Activated T-cell treated with anti-CD3 and anti-CD28 coated beads for 48 hours (primary cell): Measurements from ENCODE around the gene SSTR5.
"Not testable (repeated sequence)": the region's sequence is repeated elsewhere in the genome, so short reads cannot be mapped to it uniquely, and the experiment has no call there.

ENCODE experiments used
- DNase-seq: peaks from one replicate; pipeline ENCODE4 v3.0.0-alpha.2; 2020; ENCODE audit warnings: low read depth

Gene SSTR5

DNA sequence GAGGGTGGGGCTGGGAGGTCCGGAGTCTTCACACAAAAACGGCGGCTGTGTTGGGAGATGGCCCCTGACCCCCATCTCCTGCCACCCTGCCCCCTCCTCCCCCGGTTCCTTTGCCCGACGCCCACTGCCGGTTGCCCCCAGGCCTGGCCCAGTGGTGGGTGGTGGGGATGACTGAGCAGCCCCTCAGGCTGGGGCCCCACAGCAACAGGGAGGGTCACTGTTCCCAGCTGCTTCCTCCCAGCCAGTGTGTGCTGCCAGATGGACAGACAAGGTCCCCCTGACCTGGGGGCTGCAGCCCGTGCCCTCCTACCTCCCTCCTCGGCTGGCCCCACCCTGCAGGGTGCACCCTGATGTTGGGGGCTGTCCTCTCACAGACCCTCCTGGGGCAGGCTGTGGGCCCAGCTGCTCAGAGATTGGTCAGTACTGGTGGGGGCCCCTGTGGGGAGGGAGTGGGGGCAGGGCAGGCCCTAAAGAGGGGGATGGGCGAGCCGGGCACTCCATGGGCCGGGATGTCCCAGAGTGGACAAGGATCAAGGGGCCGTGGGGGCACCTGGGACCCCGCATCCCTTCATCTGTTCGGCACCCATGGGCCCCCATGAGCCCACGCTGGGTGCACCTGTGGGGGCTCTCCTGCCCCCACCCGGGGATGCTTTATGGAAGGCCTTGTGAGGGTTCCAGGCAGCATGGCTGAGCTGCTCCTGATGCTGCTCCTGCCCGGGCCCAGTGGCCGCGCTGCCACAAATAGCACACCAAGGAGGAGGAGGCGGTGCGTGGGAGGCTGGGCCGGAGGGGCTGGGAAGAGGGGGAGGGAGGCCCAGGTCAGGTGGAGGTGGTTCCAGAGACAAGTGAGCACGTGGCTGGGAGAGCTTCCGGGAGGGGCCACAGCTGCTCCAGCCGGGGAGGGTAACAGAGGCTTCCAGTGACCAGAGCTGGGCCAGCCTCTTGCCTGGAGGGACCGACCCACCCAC is 18.4 kb downstream of the SSTR5 start:
- DNase-seq = no peak

DNA sequence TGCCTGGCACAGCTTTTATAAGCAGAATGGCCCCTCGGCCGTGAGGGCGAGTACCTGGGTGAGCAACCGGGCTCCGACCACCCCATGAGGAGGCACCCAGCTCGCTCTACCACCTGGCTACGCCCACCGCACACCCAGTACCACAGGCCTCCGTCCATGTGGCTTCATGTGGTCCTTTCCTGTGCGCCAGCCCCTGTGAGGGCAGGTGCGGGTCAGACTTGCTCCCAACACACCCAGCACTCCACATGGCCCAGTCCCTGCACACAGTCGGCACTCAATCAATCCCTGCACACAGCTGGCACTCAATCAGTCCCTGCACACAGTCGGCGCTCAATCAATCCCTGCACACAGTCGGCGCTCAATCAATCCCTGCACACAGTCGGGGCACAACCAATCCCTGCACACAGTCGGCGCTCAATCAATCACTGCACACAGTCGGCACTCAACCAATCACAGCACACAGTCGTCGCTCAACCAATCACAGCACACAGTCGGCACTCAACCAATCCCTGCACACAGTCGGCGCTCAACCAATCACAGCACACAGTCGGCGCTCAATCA is 19.5 kb downstream of the SSTR5 start:
- DNase-seq = no peak

GRCh38 chr16:1092685-1093283 is 20.2 kb downstream of the SSTR5 start:
- not testable (repeated sequence) for DNase-seq

DNA sequence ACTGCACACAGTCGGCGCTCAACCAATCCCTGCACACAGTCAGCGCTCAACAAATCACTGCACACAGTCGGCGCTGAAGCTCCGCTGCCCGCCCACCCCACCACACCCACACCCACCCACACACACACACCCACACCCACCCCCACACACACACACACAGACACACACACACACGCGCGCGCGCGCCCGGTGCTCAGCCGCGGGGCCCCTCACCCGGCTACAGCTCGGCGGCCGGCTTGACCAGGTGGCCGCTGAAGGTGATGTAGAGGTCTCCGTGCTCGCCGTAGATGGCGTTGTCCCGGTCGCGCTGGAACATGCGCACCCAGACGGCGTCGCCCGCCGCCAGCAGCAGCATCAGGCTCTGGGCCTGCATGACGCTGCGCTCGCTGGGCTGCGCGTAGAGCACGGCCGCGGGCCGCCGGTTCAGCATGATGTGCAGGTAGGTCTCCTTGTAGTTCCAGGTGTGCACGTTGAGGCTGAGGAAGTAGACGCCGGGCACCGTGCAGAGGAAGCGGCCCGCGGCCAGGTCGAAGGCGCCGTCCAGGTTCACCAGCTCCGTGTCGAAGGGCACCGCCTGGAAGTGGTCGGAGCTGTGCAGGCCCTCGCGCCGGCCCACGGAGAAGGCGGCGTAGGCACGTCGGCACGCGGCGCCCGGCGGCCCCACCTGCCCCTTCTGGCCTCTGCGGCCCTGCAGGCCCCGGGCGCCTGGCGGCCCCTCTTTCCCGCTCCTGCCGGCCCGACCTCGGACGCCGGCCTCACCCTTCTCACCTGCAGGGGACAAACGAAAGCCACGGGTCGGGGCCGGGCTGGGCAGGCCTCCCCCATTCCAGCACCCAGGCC is 21.0 kb downstream of the SSTR5 start:
- DNase-seq = peak; percentile 43

- no peak for DNase-seq
Observed at GRCh38 chr16:1094124-1094479, 21.6 kb downstream of the SSTR5 start.

DNA sequence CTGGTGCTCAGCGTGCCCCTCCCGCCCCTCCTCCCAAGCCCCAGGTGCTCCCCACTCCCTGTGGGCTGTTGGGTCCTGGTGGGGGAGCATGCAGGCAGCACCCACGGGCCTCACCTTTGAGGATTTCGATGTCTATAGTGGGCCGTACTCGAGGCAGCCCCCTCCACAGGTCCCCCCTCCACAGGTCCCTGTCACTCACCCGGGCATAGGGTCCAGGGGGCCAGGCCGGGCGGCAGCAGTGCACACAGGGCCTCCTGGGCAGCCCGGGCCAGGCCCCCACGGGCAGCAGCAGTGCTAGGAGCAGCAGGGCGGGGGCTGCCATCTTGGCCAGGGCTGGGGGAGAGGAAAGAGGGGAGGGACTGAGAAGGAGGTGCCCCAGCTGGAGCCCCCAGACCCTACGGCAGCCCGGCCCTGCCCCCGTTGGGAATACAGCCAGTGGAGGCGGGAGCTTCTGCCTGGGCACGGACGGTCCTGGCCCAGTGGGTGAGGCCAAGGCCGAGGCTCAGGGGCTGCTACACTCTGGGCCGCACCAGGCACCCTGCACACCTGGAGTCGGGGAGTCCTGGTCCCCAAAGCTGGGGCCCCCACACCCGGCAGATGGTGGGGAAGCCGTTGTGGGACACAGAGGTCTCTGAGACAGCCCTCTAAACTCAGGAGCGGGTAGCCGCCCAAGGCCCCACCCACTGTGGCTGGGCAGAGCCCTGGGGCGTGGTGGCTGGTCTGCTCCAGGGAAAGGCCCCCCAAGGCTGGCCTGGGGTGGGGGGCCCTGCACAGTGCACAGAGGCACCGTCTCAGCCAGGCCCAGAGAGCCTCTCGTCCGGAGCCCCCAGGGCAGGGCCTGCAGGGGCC is 22.3 kb downstream of the SSTR5 start:
- no peak for DNase-seq

DNA sequence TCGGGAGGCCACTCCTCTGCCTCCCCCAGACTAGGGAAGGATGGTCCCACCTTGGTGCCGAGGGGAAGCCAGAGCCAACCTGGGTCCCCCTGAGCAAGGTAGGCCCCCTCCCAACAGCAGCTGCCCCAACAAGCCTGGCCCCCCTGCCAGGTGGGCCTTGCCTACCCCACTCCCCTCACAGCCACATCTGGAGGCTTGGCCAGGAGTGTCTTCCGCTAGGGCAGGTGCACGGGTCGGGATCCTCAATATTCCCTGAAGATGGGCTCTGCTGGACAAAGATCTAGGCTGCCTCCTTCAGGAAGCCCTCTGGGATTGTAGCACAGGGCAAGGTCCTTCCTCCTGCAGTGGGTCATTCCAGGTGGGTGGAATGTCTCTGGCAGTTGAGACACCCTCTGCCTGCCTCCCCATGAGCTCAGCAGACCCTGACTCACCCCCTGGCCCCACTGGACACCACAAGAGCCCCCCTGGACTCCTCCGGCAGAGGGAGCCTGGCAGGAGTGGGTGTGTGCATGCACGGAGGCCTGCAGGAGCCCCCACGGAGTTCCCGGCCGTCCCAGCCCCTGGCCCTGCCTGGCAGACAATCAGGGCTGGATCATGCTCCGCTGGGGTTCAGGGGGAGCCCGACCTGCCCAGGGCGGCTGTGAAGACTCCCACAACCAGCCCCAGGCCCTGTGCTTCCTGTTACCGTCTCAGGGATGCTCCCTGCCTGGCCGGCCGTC is 23.1 kb downstream of the SSTR5 start:
- DNase-seq = no peak

- no peak for DNase-seq
Observed at GRCh38 chr16:1096169-1097082, 23.9 kb downstream of the SSTR5 start, which contains the start of gene C1QTNF8. Gene C1QTNF8 (minus strand): TSS chr16:1096244. CDS start chr16:1094922, 1,322 bp downstream.

GRCh38 chr16:1097156-1097555 is 24.6 kb downstream of the SSTR5 start:
- no peak for DNase-seq

GRCh38 chr16:1097800-1098199 is 25.3 kb downstream of the SSTR5 start:
- DNase-seq = no peak

GRCh38 chr16:1098266-1098991 is 25.9 kb downstream of the SSTR5 start:
- no peak for DNase-seq

DNA sequence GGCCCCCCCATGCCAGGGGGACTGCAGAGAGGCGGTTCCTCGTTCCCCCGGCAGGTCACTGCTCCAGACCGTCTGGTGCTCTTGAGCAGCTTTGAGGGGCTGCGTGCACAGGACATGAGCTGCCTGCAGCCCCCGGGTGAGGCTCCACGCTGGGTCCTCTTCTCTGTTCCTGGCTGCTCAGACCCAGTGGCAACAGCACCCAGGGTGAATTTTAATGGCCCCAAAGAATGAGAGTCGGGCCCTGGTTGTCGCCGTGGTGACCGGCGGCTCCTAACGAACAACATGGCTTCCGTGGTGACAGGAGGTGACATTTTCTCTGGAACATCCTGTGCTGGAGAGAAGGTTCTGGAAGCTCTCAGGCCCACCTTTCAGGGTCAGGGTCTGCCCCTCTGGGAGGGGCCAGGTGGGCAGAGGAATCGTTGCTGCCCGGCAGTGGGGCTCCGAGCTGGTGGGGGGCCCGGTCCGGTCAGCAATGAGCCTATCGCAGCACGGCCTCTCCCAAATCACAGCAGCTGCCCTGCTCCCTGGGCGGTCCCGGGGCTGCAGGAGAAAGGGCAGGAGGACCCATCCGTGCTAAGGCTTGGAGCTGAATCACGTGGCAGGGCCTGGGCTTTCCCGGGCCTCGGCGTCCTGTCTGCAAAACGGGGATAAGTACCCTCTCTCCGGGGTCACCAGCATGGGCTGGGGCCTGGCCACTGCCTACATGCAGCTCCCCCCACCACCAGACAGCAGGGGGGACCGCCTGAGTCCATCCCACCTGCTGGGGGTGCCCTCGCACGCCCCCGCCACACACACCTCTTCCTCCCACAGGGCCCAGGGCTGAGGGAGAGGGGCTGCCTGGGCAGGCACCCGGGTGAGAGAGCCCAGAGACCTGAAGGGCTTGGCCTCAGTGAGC is 26.9 kb downstream of the SSTR5 start:
- no peak for DNase-seq

- DNase-seq = no peak
Observed at GRCh38 chr16:1100084-1100800, 27.7 kb downstream of the SSTR5 start.

GRCh38 chr16:1101133-1101532 is 28.6 kb downstream of the SSTR5 start:
- no peak for DNase-seq

- no peak for DNase-seq
Observed at GRCh38 chr16:1101573-1102332, 29.2 kb downstream of the SSTR5 start.

GRCh38 chr16:1102333-1102700 is 29.8 kb downstream of the SSTR5 start:
- DNase-seq = no peak
